OCI-LY1 (cell line): ENCODE measurements around the gene SMIM43.

ENCODE experiments used
- CTCF ChIP-seq: fragments of 200-600 bp; sonication (generic), shearing (Covaris generic); IDR thresholded peaks from 2 replicates; pipeline ENCODE4 v1.5.1; 2017; ENCODE audit warnings: mild to moderate bottlenecking, antibody characterized with exemption, low read length, moderate library complexity, mixed read lengths
- EZH2 ChIP-seq: fragments of 200-600 bp; sonication (generic), shearing (Covaris generic); IDR thresholded peaks from 2 replicates; pipeline ENCODE4 v1.8.0; 2017; ENCODE audit warnings: borderline replicate concordance, mixed run types, mild to moderate bottlenecking, antibody characterized with exemption, low read length, moderate library complexity, mixed read lengths

GRCh38 chr4:121741751-121742150 is 23.2 kb downstream of the SMIM43 start:
- no peak for TF ChIP-seq CTCF
- no peak for TF ChIP-seq EZH2
